ENCODE measurements around the gene IGLL1.

- TF ChIP-seq, protein P1, sequence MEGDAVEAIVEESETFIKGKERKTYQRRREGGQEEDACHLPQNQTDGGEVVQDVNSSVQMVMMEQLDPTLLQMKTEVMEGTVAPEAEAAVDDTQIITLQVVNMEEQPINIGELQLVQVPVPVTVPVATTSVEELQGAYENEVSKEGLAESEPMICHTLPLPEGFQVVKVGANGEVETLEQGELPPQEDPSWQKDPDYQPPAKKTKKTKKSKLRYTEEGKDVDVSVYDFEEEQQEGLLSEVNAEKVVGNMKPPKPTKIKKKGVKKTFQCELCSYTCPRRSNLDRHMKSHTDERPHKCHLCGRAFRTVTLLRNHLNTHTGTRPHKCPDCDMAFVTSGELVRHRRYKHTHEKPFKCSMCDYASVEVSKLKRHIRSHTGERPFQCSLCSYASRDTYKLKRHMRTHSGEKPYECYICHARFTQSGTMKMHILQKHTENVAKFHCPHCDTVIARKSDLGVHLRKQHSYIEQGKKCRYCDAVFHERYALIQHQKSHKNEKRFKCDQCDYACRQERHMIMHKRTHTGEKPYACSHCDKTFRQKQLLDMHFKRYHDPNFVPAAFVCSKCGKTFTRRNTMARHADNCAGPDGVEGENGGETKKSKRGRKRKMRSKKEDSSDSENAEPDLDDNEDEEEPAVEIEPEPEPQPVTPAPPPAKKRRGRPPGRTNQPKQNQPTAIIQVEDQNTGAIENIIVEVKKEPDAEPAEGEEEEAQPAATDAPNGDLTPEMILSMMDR (IDR thresholded peaks at IDR 0.05) = no peak
- TF ChIP-seq EZH2 (IDR thresholded peaks at IDR 0.05; ENCODE audit: borderline replicate concordance, insufficient read depth, low read depth, low read length, poor library complexity, severe bottlenecking) = no peak
These were observed 28.7 kb downstream of the IGLL1 start for GRCh38 chr22:23551385-23551784.

Measured in B cell (primary cell).